ENCODE measurements around the gene LRCH1.

GRCh38 chr13:46756977-46757376 lies 204.0 kb downstream of the LRCH1 start:
- no peak for TF ChIP-seq POLR2A (IDR thresholded peaks at IDR 0.05)
- TF ChIP-seq CTCF (IDR thresholded peaks at IDR 0.05), result no peak

Measured in lower leg skin (tissue), 3 donors.